Kidney epithelial cell (primary cell): Measurements from ENCODE around the gene RCL1. TPM values are rescaled to one million over a fixed set of nuclear protein-coding genes. Genes with fewer than 3 reads are reported as not detected.

ENCODE experiments used
- DNase-seq: peaks from one replicate; pipeline ENCODE4 v3.0.0-alpha.2; 2010; ENCODE audit warnings: low read depth
- H3K27me3 ChIP-seq: 2 replicates; pipeline ENCODE4 v1.6.0; 2011; ENCODE audit warnings: low read length; ENCODE audit not compliant: control insufficient read depth, insufficient read depth
- H3K36me3 ChIP-seq: 2 replicates; pipeline ENCODE4 v1.5.1; 2011; ENCODE audit warnings: low read length; ENCODE audit not compliant: control insufficient read depth, insufficient read depth
- H3K4me3 ChIP-seq: 2 replicates; pipeline ENCODE4 v1.5.1; 2011; ENCODE audit warnings: low read depth, mild to moderate bottlenecking, control low read depth, low read length
- total RNA-seq: library from RNA; depleted of rRNA; stranded (reverse); fragments of >200 nt; gene quantifications from 2 replicates; pipeline ENCODE4 v1.2.3, GENCODE V29; 2015
- TF ChIP-seq, protein P1 (sequence below): IDR thresholded peaks from 2 replicates; pipeline ENCODE4 v1.5.1; 2011; ENCODE audit warnings: mild to moderate bottlenecking, moderate library complexity, low read length, control low read depth, inconsistent platforms; ENCODE audit not compliant: insufficient read depth, poor library complexity, severe bottlenecking

Gene RCL1
- total RNA-seq, 1 donor from 2014 or later, result 24.4 TPM

DNA sequence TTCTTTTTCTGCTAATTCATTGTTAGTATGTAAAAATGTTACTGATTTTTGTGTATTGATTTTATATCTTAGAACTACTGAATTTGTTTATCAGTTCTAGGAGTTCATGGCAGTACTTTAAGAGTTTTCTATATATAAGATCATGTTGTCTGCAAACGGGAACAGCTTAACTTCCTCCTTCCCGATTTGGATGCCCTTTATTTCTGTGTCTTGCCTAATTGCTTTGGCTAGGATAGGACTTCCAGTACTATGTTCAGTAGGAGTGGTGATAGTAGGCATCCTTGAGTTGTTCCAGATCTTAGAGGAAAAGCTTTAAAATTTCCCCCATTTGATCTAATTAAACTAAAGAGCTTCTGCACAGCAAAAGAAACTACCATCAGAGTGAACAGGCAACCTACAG, 20.1 kb downstream of the RCL1 start:
- Histone ChIP-seq H3K27me3 (no peaks in the 10 kb centered on the region), H3K4me3 (no peak overlapping the region), H3K36me3 (no peaks in the 10 kb centered on the region)
- no peak for DNase-seq
- TF ChIP-seq, protein P1, sequence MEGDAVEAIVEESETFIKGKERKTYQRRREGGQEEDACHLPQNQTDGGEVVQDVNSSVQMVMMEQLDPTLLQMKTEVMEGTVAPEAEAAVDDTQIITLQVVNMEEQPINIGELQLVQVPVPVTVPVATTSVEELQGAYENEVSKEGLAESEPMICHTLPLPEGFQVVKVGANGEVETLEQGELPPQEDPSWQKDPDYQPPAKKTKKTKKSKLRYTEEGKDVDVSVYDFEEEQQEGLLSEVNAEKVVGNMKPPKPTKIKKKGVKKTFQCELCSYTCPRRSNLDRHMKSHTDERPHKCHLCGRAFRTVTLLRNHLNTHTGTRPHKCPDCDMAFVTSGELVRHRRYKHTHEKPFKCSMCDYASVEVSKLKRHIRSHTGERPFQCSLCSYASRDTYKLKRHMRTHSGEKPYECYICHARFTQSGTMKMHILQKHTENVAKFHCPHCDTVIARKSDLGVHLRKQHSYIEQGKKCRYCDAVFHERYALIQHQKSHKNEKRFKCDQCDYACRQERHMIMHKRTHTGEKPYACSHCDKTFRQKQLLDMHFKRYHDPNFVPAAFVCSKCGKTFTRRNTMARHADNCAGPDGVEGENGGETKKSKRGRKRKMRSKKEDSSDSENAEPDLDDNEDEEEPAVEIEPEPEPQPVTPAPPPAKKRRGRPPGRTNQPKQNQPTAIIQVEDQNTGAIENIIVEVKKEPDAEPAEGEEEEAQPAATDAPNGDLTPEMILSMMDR, result no peak

DNA sequence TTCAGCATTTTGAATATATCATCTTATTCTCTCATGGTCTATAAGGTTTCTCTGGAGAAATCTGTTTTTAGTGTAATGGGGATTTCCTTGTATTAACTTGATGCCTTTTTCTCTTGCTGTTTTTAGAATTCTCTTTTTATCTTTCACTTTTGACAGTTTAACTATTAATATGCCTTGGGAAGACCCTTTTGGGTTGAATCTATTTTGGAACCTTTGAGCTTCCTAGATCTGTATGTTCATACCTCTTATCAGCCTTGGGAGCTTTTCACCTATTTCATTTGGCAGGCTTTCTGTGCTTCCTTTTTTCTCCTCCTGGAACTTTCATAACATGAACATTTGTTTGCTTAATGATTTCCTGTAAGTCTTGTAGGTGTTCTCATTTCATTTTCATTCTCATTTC, 22.2 kb downstream of the RCL1 start:
- TF ChIP-seq, protein P1, result no peak
- Histone ChIP-seq H3K4me3 (no peak overlapping the region), H3K36me3 (no peaks in the 10 kb centered on the region), H3K27me3 (no peaks in the 10 kb centered on the region)
- DNase-seq, result no peak

DNA sequence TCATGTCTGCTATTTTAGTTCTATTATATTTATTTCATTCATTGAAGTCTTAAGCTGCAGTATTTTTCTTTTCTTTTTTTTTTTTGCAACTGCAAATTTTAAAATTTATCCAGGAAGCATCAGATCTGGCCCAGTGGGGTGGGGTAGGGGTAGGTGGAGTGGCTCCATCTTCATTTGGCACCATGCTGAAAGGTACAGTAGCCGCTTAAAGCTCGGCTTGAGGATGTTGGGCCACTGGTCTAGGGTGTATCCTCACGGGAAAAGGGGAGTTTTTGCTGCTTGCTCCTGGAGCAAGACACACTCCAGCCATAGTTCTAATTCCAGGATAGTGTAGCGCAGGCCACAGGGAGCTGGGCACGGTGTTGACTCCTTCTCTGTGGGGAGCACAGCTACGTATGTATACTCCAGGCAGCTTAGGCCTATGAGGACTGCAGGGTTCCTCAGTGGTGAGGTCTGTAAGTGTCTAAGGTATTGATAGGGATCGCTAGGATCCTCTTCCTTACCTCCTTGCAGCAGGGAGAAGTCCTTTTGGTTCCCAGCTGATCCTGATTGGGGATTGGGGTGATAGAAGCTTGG, 22.7 kb downstream of the RCL1 start:
- no peaks in the 10 kb centered on the region for H3K36me3 ChIP-seq
- H3K27me3 ChIP-seq, result no peaks in the 10 kb centered on the region
- TF ChIP-seq, protein P1, result no peak
- no peak for DNase-seq
- H3K4me3 ChIP-seq, result no peak overlapping the region

DNA sequence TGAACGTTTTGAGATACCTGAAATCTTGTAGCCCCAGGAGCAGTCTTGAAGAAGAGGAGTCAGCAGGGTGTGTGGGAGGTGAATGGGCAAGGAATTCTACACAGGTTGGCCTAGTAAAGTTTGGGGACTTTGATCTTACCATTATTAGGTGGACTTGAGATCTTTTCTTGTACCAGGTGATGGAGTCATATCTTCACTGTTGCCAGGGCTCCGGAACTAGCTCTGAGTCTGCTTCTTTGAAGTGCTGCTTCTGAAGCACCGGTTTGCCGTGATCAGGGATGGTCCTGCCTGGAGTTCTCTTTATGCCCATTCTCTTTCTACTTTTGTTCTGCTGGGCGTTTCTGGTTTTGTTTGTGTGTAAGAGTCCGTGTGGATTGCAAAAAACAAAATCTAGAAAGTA, 27.4 kb downstream of the RCL1 start:
- DNase-seq, result no peak
- TF ChIP-seq, protein P1, result no peak
- no peak overlapping the region for H3K4me3 ChIP-seq
- H3K27me3 ChIP-seq, result no peaks in the 10 kb centered on the region
- H3K36me3 ChIP-seq, result no peaks in the 10 kb centered on the region

DNA sequence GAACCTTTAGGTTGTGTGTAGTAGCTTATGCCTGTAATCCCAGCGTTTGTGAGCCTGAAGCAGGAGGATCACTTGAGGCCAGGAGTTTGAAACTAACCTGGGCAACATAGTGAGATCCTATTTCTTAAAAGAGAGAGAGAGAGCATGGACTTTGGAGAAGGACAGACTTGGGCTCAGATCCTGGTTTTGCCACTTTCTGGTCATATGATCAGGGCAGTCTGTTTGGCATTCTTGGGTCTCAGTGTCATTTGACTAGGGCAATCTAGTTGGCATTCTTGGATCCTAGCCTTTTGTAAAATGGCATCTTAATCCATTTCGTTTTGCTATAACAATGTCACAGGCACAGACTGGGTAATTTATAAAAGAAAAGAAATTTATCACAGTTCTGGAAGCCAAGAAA, 28.4 kb downstream of the RCL1 start:
- Histone ChIP-seq H3K27me3 (no peaks in the 10 kb centered on the region), H3K36me3 (no peaks in the 10 kb centered on the region), H3K4me3 (no peak overlapping the region)
- TF ChIP-seq, protein P1, result no peak
- DNase-seq, result no peak

DNA sequence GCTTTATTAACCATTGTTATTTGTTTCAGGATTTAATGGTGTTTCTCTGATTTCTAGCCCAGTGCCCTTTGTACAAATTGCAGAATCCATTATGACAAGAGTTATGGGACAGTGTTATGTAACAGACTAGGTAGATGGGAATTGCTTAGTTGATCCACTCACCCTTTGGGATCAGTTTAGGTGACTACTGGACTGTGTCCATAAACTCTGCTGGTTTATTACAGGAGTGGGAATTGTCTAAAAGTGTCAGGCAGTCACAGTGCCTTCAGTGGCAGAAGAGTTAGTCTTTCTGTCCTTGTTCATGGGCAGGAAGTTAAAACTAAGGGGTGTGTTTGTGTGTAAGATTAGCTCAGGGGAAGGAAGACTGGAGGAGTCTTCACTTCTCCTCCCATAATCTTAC, 29.3 kb downstream of the RCL1 start:
- Histone ChIP-seq H3K4me3 (no peak overlapping the region), H3K36me3 (no peaks in the 10 kb centered on the region), H3K27me3 (no peaks in the 10 kb centered on the region)
- no peak for DNase-seq
- TF ChIP-seq, protein P1, result no peak
